Stimulated activated CD8-positive, alpha-beta memory T cell treated with anti-CD3 and anti-CD28 coated beads, Interleukin-2, amount 100 ng/mL, for 48 hours (primary cell): ENCODE results near the gene PRR29.
"Not testable (repeated sequence)": the region's sequence is repeated elsewhere in the genome, so short reads cannot be mapped to it uniquely, and the experiment has no call there.

Source experiments
- DNase-seq, 2 donors: peaks; one replicate each; pipeline ENCODE4 v3.0.0-alpha.2; 2020; ENCODE audit warnings: low read depth in 2 of 2

The PRR29 gene

GRCh38 chr17:64015447-64015846 lies 17.3 kb downstream of the PRR29 start:
- DNase-seq, result no peak

- DNase-seq, result no peak
Observed at GRCh38 chr17:64016231-64016784, 18.2 kb downstream of the PRR29 start.

GRCh38 chr17:64016974-64017373 lies 18.8 kb downstream of the PRR29 start:
- DNase-seq, result no peak

- no peak for DNase-seq
Observed at GRCh38 chr17:64017381-64017980, 19.3 kb downstream of the PRR29 start.

- not testable (repeated sequence) for DNase-seq
Observed at GRCh38 chr17:64019551-64019961, 21.4 kb downstream of the PRR29 start.

- peak; percentile 71 to 74 for DNase-seq
Observed at GRCh38 chr17:64020056-64020766, 22.1 kb downstream of the PRR29 start, which contains the start of gene ICAM2. TSS of gene ICAM2 (minus strand) at chr17:64020633. CDS start at chr17:64006691, 13,942 bp downstream.

- DNase-seq, result no peak
Observed at GRCh38 chr17:64022611-64023063, 24.5 kb downstream of the PRR29 start.

- DNase-seq, result no peak
Observed at GRCh38 chr17:64024215-64024654, 26.1 kb downstream of the PRR29 start.

- no peak for DNase-seq
Observed at GRCh38 chr17:64024781-64025731, 26.9 kb downstream of the PRR29 start.

GRCh38 chr17:64025732-64026294 lies 27.7 kb downstream of the PRR29 start:
- peak; percentile 78 to 82 for DNase-seq

GRCh38 chr17:64028874-64029464 lies 30.8 kb downstream of the PRR29 start:
- DNase-seq, result peak in 1 of 2 donors; percentile 49

GRCh38 chr17:64032081-64032480 lies 33.9 kb downstream of the PRR29 start:
- no peak for DNase-seq

GRCh38 chr17:64036198-64036922 lies 38.2 kb downstream of the PRR29 start:
- DNase-seq, result no peak

- no peak for DNase-seq
Observed at GRCh38 chr17:64037180-64037579, 39.0 kb downstream of the PRR29 start.

- no peak for DNase-seq
Observed at GRCh38 chr17:64037802-64038201, 39.7 kb downstream of the PRR29 start.

- no peak for DNase-seq
Observed at GRCh38 chr17:64038331-64039105, 40.4 kb downstream of the PRR29 start.

GRCh38 chr17:64039106-64039400 lies 40.9 kb downstream of the PRR29 start:
- no peak for DNase-seq

GRCh38 chr17:64040206-64040605 lies 42.1 kb downstream of the PRR29 start:
- no peak for DNase-seq

GRCh38 chr17:64041912-64042311 lies 43.8 kb downstream of the PRR29 start:
- DNase-seq, result no peak
